ENCODE results near the gene AHRR. TPM values are rescaled to one million over a fixed set of nuclear protein-coding genes. Genes with fewer than 3 reads are reported as not detected.
"Not testable (repeated sequence)": the region's sequence is repeated elsewhere in the genome, so short reads cannot be mapped to it uniquely, and the experiment has no call there.

Gene AHRR
- total RNA-seq, 1 experiment from 2014 or later: 51.8 TPM

DNA sequence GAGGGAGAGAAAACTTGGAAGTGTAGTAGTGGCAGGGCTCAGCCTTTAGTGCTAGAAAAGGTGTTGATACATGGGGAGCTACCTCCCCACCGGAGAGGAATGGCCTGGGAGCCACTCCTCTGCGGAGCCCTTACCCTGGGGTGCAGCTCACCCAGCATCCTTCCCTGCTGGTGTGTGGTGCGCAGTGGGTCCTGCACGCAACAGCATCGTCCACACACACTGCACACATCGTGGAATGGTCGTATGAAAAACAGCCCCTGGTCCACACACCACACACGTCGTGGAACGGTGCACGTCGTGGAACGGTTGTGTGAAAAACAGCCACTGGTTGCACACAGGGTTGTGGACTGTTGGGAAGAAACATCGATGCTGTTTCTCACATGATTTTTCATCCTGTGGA, 16.1 kb upstream of the AHRR start:
- no peak for DNase-seq (ENCODE audit: low read depth)

DNA sequence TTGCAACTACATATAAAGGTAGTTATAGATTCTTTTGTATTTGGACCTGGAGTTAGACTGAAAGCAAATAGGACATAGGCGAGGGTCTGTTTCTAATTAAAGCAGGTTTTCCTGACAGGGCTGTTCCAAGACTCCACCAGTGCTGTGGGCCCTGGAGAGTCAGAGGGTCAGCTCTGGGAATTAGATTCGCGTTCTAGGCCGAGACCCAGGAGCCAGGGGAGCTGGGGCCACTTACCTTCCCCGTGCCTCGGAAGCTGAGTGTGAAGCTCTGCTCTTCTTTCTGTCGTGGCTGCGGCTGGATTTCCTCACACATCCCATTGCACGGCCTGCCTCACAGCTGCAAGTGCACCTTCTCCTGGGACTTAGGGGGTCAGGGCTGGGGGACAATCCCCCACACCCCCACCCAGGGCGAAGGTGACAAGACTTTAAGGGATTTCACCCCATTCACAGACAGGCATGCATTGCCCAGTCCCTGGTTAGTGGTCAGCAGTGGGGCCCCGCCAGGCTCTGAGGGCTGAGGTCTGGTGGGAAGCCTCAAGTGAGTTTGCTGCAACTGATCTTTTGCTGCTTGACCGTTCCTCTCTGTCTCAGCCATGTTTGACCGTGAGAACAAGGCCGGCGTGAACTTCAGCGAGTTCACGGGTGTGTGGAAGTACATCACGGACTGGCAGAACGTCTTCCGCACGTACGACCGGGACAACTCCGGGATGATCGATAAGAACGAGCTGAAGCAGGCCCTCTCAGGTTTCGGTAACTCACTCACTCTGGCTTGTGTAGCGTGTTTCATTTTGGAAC, 15.3 kb upstream of the AHRR start:
- no peak for DNase-seq (ENCODE audit: low read depth)

DNA sequence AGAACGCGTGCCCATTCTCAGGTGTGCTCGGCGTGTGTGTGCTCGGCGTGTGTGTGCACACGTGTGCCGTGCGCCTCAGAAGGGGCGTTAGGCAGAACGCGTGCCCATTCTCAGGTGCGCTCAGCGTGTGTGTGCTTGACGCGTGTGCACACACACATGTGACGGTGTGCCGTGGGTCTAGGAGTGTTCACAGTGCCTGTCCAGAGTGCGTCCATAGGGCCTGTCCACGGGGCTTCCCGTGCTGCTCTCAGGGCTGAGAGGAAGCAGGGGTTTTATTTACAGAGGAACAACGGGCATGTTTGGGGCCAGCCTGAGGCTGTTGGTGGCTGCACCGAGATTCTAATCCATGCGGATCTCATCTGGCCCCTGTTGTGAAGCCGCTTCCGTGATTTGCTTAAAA, 14.2 kb upstream of the AHRR start:
- DNase-seq (ENCODE audit: low read depth): no peak

DNA sequence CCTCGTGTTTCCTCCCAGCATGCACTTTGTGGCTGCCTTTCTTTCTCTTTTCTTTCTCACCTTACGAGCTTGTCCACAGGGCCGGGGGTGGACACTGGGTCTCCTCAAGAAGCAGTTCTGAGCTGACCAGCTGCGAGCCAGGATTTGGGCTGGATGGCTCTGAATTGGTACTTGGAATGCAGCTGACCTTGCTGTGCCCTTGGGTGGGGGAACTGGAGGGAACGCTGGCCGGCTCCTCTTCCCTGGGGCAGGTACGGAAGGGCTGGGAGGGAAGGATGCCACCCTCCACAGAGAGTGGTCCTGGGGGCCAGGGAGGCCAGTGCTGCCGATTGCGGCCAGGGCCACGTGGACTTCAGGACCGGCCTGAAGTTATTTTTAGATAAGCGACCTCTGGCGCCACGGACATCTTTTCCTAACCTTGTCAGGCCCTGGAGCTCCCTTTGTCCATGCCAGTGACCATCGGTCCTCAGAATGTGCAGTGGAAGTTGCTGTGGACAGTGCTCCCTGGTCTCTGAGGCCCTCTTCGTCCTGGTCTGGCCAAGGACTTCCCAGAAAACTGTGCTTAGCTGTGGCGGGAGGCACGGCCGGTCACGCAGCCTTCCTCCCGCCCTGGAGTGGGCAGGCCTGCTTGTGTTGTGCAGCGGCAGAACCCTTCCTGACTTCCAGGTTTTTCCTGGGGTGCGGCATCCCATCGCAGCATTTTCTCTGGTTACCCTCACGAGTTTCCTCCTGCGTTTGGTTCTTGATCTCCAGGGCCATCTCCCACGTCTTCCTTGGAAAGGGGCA, 13.5 kb upstream of the AHRR start:
- DNase-seq (ENCODE audit: low read depth): no peak

DNA sequence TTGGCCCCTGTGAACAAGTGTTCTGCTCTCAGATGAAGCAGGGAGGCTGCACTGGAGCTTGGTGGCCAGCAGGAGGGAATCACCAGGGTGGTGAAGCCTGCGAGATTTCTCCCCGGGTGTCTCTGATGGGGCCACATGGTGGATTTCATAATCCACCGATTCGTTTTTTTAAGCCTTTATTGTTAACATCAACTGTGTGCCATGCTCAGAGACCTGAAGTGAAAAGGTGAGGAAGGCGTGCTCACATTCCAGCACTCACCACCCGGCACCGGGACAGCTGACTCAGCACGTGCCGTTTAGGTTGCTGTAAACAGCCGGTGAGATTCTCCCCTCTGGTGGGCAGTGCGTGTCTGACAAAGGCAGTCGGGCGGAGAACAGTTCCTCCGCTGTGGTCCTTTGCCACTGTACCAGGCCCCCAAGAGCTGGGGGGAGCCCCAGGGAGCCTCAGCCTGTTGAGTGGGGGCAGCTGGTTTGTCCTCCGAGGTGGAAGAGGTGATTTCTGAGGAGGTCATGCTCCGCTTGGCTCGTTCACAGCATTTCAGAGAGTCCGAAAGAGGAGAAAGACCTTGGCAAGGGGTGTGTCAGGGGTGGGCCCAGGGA, 12.7 kb upstream of the AHRR start:
- DNase-seq (ENCODE audit: low read depth): no peak

DNA sequence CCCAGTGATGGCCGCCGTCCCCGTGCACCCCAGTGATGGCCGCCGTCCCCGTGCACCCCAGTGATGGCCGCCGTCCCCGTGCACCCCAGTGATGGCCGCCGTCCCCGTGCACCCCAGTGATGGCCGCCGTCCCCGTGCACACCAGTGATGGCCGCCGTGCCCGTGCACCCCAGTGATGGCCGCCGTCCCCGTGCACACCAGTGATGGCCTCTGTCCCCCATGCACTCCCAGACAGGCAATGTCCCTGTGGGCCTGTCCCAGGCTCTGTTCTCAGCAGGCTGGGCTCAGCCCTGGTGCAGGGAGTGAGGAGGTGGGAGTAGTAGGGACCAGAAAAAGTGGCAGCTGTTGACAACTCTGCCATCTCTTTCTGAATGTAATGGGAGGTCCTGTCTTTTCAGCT, 11.7 kb upstream of the AHRR start:
- DNase-seq (ENCODE audit: low read depth): not testable (repeated sequence)

DNA sequence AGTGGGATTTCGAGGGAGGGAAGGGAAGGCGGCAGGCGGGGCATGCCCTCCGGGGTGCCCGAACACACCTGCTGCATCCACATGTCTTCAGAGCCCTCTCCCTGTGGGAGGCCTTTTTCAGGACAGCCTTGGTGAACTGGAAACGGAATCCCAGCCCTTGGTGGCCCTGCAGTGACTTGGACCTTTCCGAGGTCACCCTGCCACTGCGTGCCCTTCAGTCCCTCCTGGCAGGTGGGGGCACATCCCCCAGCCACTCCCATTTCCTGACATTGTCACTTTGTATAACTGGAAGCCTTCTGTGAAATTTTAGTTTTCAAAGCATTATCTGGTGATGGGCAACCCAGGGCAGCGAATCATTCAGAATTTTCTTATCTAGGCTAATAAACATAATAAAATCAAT, 11.0 kb upstream of the AHRR start:
- DNase-seq (ENCODE audit: low read depth): no peak

DNA sequence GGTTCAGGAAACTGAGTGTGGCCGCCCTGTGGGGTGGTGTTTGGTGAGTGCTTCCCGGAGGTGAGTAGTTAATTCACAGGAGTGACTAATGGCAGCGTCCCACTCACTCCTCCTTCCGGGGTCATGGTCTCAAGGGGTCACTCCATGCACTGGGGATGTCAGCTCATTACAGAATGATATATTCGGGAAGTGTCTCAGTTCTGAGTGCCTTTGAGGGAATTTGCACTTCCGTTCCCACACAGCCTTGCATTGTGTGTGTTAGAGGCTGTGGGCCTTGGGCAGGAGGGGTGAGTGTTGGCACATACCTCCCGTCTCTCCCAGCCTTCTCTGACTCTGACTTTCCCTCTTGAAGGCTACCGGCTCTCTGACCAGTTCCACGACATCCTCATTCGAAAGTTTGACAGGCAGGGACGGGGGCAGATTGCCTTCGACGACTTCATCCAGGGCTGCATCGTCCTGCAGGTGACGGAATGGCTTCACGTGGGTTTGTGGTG, 10.5 kb upstream of the AHRR start:
- DNase-seq (ENCODE audit: low read depth): peak; percentile 82

DNA sequence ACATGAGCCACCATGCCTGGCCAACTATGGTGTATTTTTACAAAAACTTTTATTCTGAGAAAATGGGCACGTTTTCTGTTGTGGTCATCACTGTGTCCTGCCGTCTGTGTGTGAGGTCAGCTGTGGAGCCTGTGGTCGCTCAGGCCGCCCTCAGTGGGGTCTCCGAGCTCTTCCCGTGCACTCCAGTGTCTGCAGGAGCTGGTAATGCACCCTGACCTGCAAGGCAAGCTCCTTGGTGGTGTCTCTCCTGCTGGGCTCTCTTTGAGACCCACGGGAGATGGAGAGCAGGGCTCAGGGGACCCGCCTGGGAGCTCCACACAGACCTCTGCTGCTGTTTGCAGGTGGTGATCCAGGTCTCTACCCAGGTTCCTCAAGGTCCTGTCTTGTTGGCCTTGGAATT, 9.6 kb upstream of the AHRR start:
- no peak for DNase-seq (ENCODE audit: low read depth)

DNA sequence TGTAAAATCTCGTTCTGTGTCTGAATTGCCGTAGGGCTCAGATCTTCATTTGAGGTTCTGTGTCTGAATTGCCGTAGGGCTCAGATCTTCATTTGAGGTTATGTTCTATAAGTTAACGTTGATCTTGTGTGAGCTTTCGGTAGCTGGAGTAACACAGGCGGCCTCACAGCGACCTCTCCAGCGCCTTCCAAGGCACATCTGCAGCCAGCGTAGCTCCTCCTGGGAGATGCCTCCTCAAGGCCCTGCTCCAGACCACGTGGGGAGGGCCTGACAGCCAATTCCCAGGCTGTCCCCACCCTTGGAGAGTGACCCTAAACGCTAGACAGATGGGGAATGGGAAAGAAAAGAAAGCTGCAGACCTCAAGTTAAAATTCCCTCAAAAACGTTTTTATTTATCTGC, 8.7 kb upstream of the AHRR start:
- no peak for DNase-seq (ENCODE audit: low read depth)

DNA sequence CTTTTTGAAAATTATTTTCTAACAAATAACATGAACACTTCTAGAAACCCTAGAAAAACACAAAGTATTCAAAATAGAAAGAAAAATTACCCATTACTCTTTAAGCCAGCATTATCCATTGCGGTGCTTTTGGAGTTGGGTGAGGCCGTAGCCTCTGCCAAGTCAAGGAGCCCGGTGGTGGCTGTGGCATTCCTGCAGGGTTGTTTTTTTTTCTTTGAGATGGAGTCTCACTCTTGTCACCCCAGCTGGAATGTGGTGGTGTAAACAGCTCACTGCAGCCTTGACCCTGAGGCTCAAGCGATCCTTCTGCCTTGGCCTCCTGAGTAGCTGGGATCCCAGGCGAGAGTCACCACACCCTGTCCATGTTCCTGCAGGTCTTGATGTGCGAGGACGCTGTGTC, 8.2 kb upstream of the AHRR start:
- DNase-seq (ENCODE audit: low read depth): no peak

DNA sequence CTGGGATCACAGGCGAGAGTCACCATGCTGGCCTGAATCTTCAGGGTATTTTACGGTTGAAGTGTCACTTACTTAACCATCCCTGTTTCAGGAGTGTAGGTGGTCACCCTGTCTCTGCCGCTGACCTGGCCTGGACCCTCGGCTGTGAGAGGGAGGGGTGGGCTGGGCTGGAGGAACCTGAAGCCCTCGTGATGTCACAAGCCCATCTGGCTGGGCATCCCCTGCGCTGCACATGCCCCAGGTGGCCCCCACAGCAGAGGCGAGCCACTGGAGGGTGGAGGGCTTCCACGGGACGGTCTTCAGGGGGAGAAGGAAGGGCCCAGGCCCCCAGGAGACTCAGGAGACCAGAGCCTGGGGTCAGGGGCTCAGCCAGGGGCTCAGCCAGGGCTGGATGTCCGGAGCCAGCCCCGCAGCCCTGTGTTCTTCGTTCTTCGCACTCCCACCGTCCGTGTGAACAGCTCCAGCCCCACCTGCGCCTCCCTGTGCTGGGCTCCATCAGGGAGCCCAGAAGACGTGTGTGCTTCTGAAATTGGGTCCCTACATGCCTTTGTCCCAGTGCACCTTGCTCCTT, 7.6 kb upstream of the AHRR start:
- DNase-seq (ENCODE audit: low read depth): no peak

DNA sequence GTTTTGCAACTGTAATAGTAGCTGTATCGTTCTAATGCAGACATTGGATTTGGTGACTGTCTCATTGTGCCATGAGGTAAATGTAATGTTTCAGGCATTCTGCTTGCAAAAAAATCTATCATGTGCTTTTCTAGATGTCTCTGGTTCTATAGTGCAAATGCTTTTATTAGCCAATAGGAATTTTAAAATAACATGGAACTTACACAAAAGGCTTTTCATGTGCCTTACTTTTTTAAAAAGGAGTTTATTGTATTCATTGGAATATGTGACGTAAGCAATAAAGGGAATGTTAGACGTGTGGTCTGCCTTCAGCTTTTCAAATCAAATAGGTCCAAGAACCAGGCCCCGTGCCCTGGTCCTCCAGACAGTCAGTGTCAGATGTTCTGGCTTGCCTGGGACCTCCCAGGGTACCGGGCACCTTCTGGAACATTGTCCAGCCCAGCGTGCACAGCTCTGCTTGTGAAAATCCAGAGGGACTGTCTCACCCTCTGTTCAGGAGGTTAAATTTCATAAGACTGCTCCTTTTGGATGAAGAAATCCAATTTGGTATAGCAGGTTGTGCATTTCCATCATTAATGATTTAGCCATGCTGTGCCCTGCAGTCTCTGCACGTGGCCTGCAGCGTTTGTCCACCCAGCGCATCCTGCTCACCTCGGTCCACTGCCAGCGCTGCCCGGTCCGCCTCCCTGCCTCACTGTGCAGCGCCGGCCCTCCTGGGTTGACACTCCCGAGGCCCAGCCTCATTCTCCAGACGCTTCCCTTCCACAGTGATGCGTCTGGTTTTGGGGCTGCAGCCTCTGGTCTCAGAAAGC, 6.6 kb upstream of the AHRR start:
- no peak for DNase-seq (ENCODE audit: low read depth)

DNA sequence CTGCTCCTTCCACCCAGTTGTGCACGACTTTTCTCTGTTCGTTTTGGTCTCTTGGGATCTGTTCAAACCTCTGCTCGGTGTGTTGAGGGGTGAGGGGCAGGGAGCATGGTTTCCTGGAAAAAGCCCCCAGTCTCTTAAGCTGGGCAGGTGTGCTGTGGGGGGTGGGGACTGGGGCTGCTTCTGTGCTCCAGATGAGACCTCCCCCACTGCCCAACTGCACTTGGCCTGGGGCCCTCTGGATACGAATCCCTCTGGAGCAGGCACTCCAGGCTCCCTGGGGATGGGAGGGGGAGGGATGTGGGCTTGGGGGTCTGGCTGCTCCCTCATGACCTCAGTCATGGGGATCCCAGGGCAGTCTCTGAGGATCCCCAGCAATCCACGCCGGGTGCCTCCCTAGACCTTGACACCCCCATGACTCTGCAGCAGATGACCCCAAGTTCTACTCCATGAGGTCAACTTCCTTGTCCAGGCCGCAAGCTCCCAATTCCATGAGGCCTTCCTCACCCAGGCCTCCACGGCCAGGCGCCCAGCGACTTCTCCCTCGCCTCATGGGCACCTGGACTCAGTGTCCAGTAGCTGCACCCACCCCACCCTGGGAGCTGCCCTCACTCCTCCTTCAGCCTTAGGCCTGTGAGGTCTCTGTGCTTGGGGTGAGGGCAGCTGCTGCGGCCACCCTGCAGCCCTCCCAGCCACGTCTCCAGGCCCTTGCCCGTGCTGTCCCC, 5.9 kb upstream of the AHRR start:
- DNase-seq (ENCODE audit: low read depth): no peak

DNA sequence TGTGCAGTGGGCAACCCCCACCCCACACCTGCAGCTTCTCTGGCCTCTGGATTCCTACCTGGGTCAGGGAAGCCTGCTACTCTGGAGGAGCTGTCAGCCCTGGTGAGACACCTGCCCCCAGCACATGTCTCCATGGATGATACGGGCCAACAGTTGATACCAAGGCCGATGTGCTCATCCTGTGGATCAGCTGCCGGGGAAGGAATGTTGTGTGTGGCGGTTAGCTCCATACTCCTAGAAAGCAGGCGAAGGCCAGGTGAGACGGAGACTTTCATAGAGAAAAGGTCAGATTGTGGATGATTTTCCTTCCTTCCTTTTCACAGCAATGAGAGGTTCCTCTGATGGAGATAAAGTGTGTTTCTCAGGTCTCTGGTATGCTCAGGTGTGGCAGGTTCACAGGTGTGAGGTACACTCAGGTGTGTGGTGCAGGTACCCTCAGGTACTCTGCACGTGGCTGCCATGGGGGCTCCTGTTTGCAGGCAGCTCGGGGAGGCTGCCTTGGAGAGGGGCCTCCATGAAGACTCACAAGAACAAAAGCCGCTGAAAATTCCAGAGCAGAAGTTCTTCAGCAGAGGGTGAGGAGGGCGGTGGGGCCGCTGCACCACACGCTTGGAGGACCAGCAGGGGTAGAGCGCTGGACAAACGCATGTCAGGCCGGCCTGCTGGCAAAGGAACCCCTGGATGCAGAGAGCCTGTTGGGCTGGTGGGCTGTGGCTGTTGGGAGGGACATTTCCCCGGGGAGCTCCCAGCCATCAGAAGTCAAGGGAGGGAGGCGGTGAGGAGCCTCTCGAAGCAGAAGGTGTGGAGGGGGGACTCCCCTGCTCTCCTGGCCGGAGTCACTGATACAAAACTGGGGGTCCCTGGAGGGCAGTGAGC, 5.1 kb upstream of the AHRR start:
- no peak for DNase-seq (ENCODE audit: low read depth)

DNA sequence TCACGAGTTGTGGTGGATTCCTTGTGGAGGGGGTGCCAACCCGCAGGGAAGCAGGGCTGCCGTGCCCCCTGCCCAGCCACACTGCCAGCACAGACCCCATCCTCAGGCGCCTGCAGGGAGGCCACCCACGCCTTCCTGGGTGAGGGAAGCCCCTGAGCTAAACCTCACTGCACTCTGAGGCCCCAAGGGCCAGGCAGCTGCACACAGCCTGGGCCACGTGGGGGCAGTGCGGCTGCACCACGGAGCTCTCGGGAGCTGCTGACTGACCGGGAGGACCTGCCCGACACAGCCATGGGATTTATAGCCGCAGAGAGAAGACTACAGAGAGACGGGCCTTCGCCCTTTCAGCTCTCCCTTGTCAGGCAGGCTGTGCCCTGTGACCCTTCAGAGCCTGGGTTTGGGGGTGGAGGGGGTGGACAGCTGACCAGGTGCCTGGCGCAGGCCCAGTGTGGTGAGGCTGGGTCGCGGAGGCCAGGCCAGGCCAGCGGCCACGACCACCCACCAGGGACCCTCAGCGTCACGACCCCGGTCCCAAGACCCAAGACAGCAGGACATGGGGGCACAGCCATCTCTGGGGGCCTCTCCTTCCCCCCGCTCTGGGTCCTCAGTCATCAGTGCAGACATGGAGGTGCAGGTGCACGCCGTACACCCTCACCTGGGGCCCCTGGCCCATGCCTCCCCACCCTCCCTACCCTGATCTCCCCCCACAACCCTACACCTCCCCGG, 4.3 kb upstream of the AHRR start:
- peak; percentile 79 for DNase-seq (ENCODE audit: low read depth)

DNA sequence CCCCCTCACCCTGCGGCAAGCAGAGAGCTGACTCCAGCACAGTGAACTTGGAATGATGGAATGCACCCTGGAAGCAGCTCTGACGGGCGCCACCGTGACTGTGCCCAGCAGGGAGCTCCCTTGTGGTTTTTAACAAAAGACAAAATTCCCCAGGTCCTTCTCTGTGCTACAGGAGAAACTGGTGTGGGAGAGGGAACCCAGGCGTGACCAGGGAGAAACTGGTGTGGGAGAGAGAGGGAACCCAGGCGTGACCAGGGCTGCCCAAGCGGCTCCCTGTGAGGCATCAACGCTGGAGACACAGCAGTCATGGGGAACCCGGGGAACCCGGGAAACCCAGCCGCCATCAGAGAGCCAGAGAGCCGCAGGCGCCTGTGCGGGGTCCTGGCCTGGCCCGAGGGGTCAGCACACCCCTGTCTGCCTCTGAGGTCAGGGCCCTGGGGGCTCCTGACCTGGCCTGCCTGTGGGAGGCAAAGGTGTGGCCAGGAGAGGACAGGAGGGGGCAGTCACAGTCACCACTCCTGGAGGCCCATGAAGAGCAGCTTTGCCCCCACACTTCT, 3.1 kb upstream of the AHRR start:
- peak; percentile 70 for DNase-seq (ENCODE audit: low read depth)

DNA sequence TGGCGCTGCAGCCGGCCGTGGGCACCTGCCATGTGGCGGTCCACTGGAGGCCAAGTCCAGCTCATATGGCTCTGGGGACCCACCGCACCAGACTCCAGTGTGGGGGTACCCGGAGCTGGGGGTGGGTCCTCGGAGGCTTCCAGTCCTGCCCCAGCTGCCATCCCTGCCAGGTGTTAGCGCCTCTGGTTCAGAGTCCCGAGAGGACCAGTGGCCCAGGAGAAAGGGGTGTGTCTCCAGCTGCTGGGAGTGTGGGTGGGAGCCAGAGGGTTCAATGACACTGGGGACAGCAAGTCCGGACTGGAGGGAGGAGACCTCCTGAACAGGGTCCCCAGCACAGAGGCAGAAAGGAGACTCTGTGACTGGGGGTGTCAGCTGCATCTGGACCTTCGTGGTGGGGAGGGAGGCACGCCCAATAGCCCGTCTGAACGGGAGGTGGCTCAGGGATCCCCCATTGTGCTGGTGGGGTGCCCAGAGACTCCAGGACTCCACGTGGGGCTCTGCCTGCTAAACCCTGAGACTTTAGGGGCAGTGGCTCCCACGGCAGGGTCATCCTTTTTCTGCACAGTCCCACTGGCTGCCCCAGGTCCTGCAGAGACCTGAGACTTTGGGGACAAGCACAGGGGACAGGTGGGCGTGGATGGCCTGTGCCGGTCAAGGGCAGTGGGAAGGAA, 2.4 kb upstream of the AHRR start:
- DNase-seq (ENCODE audit: low read depth): no peak
